Uterus (tissue), 2 donors: Measurements from ENCODE around the gene AAR2.

Source experiments
- POLR2A ChIP-seq, 2 donors: fragments of 450-650 bp; IDR thresholded peaks; one replicate each; pipeline ENCODE4 v1.6.1; 2016; ENCODE audit warnings: antibody characterized with exemption in 2 of 2, mild to moderate bottlenecking in 1 of 2, moderate library complexity in 1 of 2
- TF ChIP-seq, protein P1 (sequence below), 4 experiments: fragments of 200-600 bp in 2 of 4; fragments of 450-650 bp in 2 of 4; sonication (generic) in 2 of 4; IDR thresholded peaks; one replicate each; pipeline ENCODE4 v1.5.1; 2016 to 2019; ENCODE audit warnings: antibody characterized with exemption in 4 of 4, mild to moderate bottlenecking in 2 of 4, moderate library complexity in 1 of 4

DNA sequence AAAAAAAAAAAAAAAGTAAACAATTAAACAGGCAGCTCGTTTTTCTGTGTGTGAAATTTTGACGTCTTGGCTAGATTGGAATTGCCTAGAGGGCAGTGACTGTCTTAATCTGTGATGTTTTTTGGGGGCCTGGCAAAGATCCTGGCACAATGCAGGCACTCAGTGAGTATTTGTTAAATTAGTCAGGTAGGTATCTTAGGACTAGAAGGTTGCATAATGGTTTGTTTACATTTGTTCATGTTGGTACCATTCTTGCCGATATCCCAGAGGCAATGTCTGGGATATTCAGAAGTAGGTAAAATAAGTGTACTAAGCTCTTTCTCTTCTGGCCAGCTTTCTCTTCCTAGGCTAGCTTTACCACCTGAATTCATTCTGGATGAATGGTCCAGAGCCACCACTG is 2.5 kb downstream of the AAR2 start:
- TF ChIP-seq, protein P1, sequence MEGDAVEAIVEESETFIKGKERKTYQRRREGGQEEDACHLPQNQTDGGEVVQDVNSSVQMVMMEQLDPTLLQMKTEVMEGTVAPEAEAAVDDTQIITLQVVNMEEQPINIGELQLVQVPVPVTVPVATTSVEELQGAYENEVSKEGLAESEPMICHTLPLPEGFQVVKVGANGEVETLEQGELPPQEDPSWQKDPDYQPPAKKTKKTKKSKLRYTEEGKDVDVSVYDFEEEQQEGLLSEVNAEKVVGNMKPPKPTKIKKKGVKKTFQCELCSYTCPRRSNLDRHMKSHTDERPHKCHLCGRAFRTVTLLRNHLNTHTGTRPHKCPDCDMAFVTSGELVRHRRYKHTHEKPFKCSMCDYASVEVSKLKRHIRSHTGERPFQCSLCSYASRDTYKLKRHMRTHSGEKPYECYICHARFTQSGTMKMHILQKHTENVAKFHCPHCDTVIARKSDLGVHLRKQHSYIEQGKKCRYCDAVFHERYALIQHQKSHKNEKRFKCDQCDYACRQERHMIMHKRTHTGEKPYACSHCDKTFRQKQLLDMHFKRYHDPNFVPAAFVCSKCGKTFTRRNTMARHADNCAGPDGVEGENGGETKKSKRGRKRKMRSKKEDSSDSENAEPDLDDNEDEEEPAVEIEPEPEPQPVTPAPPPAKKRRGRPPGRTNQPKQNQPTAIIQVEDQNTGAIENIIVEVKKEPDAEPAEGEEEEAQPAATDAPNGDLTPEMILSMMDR (IDR thresholded peaks at IDR 0.05): no peak
- TF ChIP-seq POLR2A (IDR thresholded peaks at IDR 0.05): no peak
